ENCODE results near the gene APOBEC4. TPM values are rescaled to one million over a fixed set of nuclear protein-coding genes. Genes with fewer than 3 reads are reported as not detected.
"Not testable (repeated sequence)": the region's sequence is repeated elsewhere in the genome, so short reads cannot be mapped to it uniquely, and the experiment has no call there.

Gene APOBEC4
- total RNA-seq, 1 experiment from 2014 or later = not detected

- no peak for DNase-seq (ENCODE audit: low read depth)
Observed at GRCh38 chr1:183634429-183635065, 18.6 kb downstream of the APOBEC4 start.

DNA sequence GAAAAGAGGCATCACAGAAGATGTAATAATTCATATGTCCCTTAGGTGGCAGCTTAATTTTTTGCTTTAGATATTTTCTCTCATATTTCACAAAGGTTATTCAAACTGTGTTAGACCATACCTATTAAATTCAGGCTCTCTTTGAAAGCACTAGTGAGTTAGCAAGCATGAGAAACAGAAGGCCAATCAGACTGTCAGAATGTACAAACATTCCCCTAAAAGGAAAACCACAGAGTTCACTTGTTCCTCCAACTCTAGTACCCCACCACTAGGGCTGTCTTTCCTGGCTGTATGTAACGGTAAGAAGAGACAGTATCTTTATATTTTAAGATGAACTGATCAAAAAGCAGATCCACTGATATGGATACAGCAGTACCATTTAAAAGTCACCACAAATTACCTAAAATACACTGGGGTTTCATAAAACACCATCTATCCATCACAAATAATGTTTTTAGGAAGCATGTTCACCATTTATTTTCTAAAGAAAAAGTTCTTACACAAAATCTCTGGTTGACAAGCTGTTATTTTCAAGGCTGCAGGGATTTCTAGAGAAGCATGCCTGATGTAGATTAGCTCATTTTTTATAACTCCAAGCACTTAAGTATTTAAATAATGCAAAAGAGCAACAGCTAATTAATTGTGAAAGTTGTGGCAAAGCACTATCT, 19.3 kb downstream of the APOBEC4 start:
- DNase-seq (ENCODE audit: low read depth) = peak; percentile 76

- DNase-seq (ENCODE audit: low read depth) = no peak
Observed at GRCh38 chr1:183632964-183633363, 20.2 kb downstream of the APOBEC4 start.

GRCh38 chr1:183632114-183632513, 21.0 kb downstream of the APOBEC4 start:
- DNase-seq (ENCODE audit: low read depth) = no peak

DNA sequence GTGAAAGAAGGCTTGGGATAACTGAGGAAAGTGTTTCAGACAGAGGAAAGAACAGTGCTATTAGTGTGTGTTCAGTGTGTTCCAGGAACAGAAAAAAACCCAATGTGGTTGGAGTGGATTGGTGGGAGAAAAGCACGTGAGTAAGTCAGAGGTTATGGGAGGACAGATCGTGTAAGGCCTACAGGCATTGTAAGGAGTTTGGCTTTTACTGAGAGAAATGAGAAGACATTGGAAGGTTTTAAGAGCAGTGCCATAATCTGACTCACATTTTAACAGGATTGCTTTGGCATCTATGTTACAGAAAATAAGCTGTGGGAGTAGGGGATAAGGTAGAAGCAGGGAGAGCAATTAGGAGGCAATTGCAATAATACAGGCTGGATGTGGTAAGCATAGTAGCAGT, 22.4 kb downstream of the APOBEC4 start:
- no peak for DNase-seq (ENCODE audit: low read depth)

DNA sequence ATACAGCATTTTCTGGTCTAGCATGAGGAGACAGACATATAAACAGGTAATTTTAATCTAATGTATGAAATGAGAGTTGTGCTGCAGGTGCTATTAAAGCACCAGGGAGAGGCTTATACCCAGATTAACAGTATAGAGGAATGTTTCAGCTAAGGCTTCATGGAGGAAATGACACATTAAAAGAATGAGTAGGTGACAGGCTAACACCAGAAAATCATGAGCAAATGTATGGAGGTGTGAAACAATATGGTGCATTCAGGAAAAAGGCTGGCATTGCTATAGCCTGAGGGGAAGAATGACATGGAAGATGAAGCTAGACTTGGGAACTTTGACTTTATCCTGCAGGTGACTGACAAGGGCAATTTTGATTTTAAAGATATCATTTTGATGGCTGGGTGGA, 24.6 kb downstream of the APOBEC4 start:
- DNase-seq (ENCODE audit: low read depth) = no peak

DNA sequence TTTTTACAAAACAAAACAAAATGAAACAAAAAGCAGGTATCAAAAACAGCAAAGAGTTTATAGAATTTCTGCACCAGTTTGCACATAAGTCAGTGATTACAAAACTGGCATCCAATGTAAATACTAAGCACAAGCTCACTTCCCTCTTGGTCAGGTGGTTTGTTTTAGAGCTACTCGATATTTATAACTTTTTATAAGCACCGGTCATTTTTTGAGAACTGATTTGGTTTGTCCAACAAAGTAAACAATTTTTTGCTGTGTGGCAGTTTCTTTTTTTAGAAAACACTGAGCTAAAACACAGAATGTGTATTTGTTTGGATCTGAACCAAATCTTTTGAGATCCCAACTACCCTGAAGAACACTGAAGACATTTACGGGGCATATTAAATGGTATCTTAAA, 26.9 kb downstream of the APOBEC4 start:
- not testable (repeated sequence) for DNase-seq (ENCODE audit: low read depth)

- peak; percentile 54 for DNase-seq (ENCODE audit: low read depth)
Observed at GRCh38 chr1:183622884-183623785, 30.0 kb downstream of the APOBEC4 start.

DNA sequence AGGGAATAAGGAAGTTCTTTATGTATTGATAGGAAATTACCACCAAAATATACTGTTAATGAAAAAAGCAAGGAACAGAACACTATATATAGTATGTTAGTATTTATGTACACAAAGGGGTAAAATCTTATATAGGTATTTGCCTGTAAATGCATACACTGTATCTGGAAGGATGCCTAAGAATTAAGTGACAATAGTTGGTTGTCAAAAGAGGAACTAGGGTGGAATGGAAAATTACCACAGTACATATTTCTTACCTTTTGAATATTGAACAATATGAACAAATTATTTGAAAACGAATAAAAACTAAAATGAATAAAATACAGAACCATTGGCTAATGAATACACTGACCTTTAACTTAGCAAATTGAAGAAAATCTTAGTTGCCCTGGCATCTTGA, 31.1 kb downstream of the APOBEC4 start:
- DNase-seq (ENCODE audit: low read depth) = no peak

GRCh38 chr1:183620311-183620710, 32.8 kb downstream of the APOBEC4 start:
- DNase-seq (ENCODE audit: low read depth) = no peak

- DNase-seq (ENCODE audit: low read depth) = no peak
Observed at GRCh38 chr1:183619781-183620180, 33.3 kb downstream of the APOBEC4 start.

DNA sequence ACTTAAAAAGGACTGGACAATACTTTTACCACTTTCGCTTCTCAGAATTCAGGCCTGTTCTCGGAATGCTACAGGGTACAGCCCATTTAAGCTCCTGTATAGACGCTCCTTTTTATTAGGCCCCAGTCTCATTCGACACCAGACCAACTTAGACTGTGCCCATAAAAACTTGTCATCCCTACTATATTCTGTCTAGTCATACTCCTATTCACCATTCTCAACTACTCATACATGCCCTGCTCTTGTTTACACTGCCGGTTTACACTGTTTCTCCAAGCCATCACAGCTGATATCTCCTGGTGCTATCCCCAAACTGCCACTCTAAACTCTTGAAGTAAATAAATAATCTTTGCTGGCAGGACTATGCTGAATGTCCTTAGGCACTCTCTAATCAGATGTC, 34.9 kb downstream of the APOBEC4 start:
- DNase-seq (ENCODE audit: low read depth) = not testable (repeated sequence)

- DNase-seq (ENCODE audit: low read depth) = not testable (repeated sequence)
Observed at GRCh38 chr1:183612975-183613374, 40.1 kb downstream of the APOBEC4 start.

DNA sequence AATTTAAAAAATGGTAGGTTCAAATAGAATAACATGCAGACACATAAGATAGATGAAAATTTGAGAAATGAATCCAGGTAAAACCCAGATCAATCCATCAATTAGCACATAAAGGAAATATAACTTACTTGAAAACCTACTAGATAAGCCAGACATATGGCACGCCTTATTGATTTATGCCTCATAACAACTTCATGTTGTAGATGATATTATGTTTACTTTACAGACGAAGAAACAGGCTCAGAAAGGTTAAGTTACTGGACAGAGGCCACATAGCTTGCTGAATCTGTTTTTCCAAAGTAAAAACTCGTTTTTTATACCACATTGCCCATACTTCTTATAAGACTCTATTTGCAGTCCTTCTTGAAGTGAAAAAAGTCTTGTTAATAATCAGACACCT, 40.7 kb downstream of the APOBEC4 start:
- DNase-seq (ENCODE audit: low read depth) = no peak

- DNase-seq (ENCODE audit: low read depth) = no peak
Observed at GRCh38 chr1:183611021-183611420, 42.1 kb downstream of the APOBEC4 start.

GRCh38 chr1:183609759-183610452, 43.2 kb downstream of the APOBEC4 start:
- peak; percentile 29 for DNase-seq (ENCODE audit: low read depth)

GRCh38 chr1:183609313-183609712, 43.8 kb downstream of the APOBEC4 start:
- DNase-seq (ENCODE audit: low read depth) = peak; percentile 64

- DNase-seq (ENCODE audit: low read depth) = no peak
Observed at GRCh38 chr1:183607322-183607980, 45.7 kb downstream of the APOBEC4 start.

GRCh38 chr1:183605904-183606303, 47.2 kb downstream of the APOBEC4 start:
- DNase-seq (ENCODE audit: low read depth) = no peak

- DNase-seq (ENCODE audit: low read depth) = no peak
Observed at GRCh38 chr1:183604815-183605214, 48.3 kb downstream of the APOBEC4 start.

DNA sequence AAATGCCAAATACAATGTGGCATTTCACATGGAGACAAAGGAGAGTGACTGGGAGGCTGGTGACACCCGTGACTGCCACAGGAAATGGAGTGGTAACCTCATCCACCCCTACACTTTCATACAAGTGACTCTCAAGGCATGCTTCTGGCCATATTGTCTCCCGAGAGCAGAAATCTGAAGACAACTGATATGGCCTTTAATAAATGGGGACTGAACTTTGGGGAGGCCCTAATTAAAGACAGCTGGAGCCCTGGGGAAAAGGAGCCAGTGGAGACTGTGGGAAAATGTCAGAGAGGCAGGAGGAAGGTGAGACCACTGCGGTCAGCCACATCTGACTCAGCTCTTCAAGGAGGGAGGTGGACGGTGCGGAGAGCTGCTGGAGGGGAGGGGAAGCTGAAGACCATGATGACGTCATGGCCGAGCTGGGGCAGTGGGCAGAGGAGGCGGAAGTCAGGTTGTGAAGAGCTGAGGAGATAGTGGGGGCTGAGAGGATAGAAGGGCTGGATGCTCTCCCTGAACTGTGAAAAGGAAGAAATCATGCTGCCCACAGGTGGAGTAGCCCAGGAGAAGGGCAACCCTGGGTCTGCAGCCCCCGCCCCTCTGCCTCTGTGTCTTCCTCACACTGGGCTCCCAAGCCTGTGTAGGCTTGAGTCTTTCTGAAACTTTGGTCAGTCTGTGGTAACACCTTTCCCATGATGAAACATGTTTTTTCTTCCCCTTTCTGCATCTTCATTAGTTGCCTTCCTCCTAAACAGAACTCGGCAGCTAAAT, 48.9 kb downstream of the APOBEC4 start:
- DNase-seq (ENCODE audit: low read depth) = peak; percentile 93

Measured in Daoy (cell line).